IPS DF 6.9 (cell line): ENCODE data around the gene CYP2S1.
"Not testable (repeated sequence)": the region's sequence is repeated elsewhere in the genome, so short reads cannot be mapped to it uniquely, and the experiment has no call there.

Source experiments
- DNase-seq: peaks from one replicate; pipeline ENCODE4 v3.0.0-alpha.2; 2013; ENCODE audit warnings: low read depth, low spot score
- H3K27ac ChIP-seq: one replicate; pipeline ENCODE4 v1.5.1; 2013; ENCODE audit warnings: low read length, control low read depth
- H3K27me3 ChIP-seq: 2 replicates; pipeline ENCODE4 v1.6.1; 2013; ENCODE audit warnings: mild to moderate bottlenecking, low read length; ENCODE audit not compliant: control insufficient read depth, insufficient read depth
- H3K36me3 ChIP-seq: 2 replicates; pipeline ENCODE4 v1.6.1; 2013; ENCODE audit warnings: low read length; ENCODE audit not compliant: control insufficient read depth, insufficient read depth
- H3K4me1 ChIP-seq: 2 replicates; pipeline ENCODE4 v1.6.1; 2013; ENCODE audit warnings: low read length; ENCODE audit not compliant: control insufficient read depth, insufficient read depth
- H3K4me3 ChIP-seq: 2 replicates; pipeline ENCODE4 v1.5.1; 2013; ENCODE audit warnings: mild to moderate bottlenecking, low read length
- H3K9me3 ChIP-seq: 2 replicates; pipeline ENCODE4 v1.6.1; 2013; ENCODE audit warnings: low read length, inconsistent platforms; ENCODE audit not compliant: control insufficient read depth, insufficient read depth
- WGBS: extraction: QIAGEN DNeasy Blood & Tissue Kit; methylation state at CpG from one replicate; pipeline ENCODE4 v1.1.7; 2013; ENCODE audit warnings: mixed read lengths, missing lambda C conversion rate; ENCODE audit not compliant: insufficient read length, insufficient coverage; 5-methylcytosine and 5-hydroxymethylcytosine counted together

Gene CYP2S1

GRCh38 chr19:41228486-41228885, 35.5 kb downstream of the CYP2S1 start:
- no peaks in the 10 kb centered on the region for H3K27me3 ChIP-seq
- no CpG with 5 or more reads among the region's 3 CpGs for WGBS
- 0 out of 2 replicates have a peak, but pooled peaks cover 2% of the 10 kb centered on the region for H3K36me3 ChIP-seq
- H3K9me3 ChIP-seq, result no peaks in the 10 kb centered on the region
- H3K27ac ChIP-seq, result no peak overlapping the region
- H3K4me1 ChIP-seq, result peaks cover 7% of the 10 kb centered on the region; the same call in 1 of the 2 replicates
- no peak overlapping the region for H3K4me3 ChIP-seq
- DNase-seq, result no peak

GRCh38 chr19:41229338-41229737, 36.3 kb downstream of the CYP2S1 start:
- not testable (repeated sequence) for H3K9me3 ChIP-seq, H3K27me3 ChIP-seq, H3K4me1 ChIP-seq, H3K4me3 ChIP-seq, H3K36me3 ChIP-seq, H3K27ac ChIP-seq, DNase-seq
- no CpG with 5 or more reads among the region's 5 CpGs for WGBS

GRCh38 chr19:41230067-41230857, 37.2 kb downstream of the CYP2S1 start:
- DNase-seq, result no peak
- Histone ChIP-seq H3K4me1 (peaks cover 4% of the 10 kb centered on the region; the same call in 1 of the 2 replicates), H3K27ac (no peak overlapping the region), H3K9me3 (no peaks in the 10 kb centered on the region), H3K4me3 (no peak overlapping the region), H3K36me3 (no peaks in the 10 kb centered on the region), H3K27me3 (no peaks in the 10 kb centered on the region)
- no CpG with 5 or more reads among the region's 3 CpGs for WGBS

GRCh38 chr19:41232686-41233085, 39.7 kb downstream of the CYP2S1 start:
- H3K27ac ChIP-seq, result no peak overlapping the region
- H3K9me3 ChIP-seq, result no peaks in the 10 kb centered on the region
- no peaks in the 10 kb centered on the region for H3K4me1 ChIP-seq
- no peak overlapping the region for H3K4me3 ChIP-seq
- H3K36me3 ChIP-seq, result no peaks in the 10 kb centered on the region
- no CpG with 5 or more reads among the region's 8 CpGs for WGBS
- H3K27me3 ChIP-seq, result no peaks in the 10 kb centered on the region
- DNase-seq, result no peak

GRCh38 chr19:41233748-41234240, 40.8 kb downstream of the CYP2S1 start:
- H3K27ac ChIP-seq, result no peak overlapping the region
- H3K4me1 ChIP-seq, result no peaks in the 10 kb centered on the region
- no peak overlapping the region for H3K4me3 ChIP-seq
- no peak for DNase-seq
- H3K36me3 ChIP-seq, result no peaks in the 10 kb centered on the region
- no peaks in the 10 kb centered on the region for H3K9me3 ChIP-seq
- WGBS, result no CpG with 5 or more reads among the region's 4 CpGs
- no peaks in the 10 kb centered on the region for H3K27me3 ChIP-seq

GRCh38 chr19:41234512-41235168, 41.6 kb downstream of the CYP2S1 start:
- no peak for DNase-seq
- Histone ChIP-seq H3K9me3 (no peaks in the 10 kb centered on the region), H3K4me3 (no peak overlapping the region), H3K27ac (no peak overlapping the region), H3K27me3 (no peaks in the 10 kb centered on the region), H3K36me3 (0 out of 2 replicates have a peak, but pooled peaks cover 4% of the 10 kb centered on the region), H3K4me1 (no peaks in the 10 kb centered on the region)
- WGBS, result no CpG with 5 or more reads among the region's 8 CpGs

- H3K4me1 ChIP-seq, result no peaks in the 10 kb centered on the region
- no peak overlapping the region for H3K27ac ChIP-seq
- 0 out of 2 replicates have a peak, but pooled peaks cover 4% of the 10 kb centered on the region for H3K36me3 ChIP-seq
- no peak overlapping the region for H3K4me3 ChIP-seq
- no peaks in the 10 kb centered on the region for H3K9me3 ChIP-seq
- no peak for DNase-seq
- no peaks in the 10 kb centered on the region for H3K27me3 ChIP-seq
- WGBS, result no CpG with 5 or more reads among the region's 4 CpGs
These were observed 42.5 kb downstream of the CYP2S1 start for GRCh38 chr19:41235480-41235879.

- WGBS, result no CpG with 5 or more reads among the region's 10 CpGs
- Histone ChIP-seq H3K9me3 (no peaks in the 10 kb centered on the region), H3K27me3 (no peaks in the 10 kb centered on the region), H3K36me3 (peaks cover 8% of the 10 kb centered on the region; the same call in 1 of the 2 replicates), H3K4me1 (no peaks in the 10 kb centered on the region), H3K27ac (no peak overlapping the region), H3K4me3 (no peak overlapping the region)
- no peak for DNase-seq
These were observed 45.2 kb downstream of the CYP2S1 start for GRCh38 chr19:41238244-41238643.

GRCh38 chr19:41239363-41239762, 46.3 kb downstream of the CYP2S1 start:
- H3K36me3 ChIP-seq, result peaks cover 8% of the 10 kb centered on the region; the same call in 1 of the 2 replicates
- H3K9me3 ChIP-seq, result no peaks in the 10 kb centered on the region
- H3K4me3 ChIP-seq, result no peak overlapping the region
- H3K27ac ChIP-seq, result no peak overlapping the region
- WGBS, result no CpG with 5 or more reads among the region's 9 CpGs
- H3K4me1 ChIP-seq, result no peaks in the 10 kb centered on the region
- H3K27me3 ChIP-seq, result no peaks in the 10 kb centered on the region
- no peak for DNase-seq

GRCh38 chr19:41239961-41240574, 47.0 kb downstream of the CYP2S1 start:
- peaks cover 8% of the 10 kb centered on the region; the same call in 1 of the 2 replicates for H3K36me3 ChIP-seq
- H3K4me3 ChIP-seq, result no peak overlapping the region
- H3K4me1 ChIP-seq, result no peaks in the 10 kb centered on the region
- WGBS, result 100% methylated on average over 1 of the region's 2 CpGs
- H3K27me3 ChIP-seq, result no peaks in the 10 kb centered on the region
- H3K27ac ChIP-seq, result no peak overlapping the region
- DNase-seq, result no peak
- H3K9me3 ChIP-seq, result no peaks in the 10 kb centered on the region
